NOMO-1 treated with DMSO at 0.1 percent for 48 hours (cell line): ENCODE measurements around the gene DPP9.
"Not testable (repeated sequence)": the region's sequence is repeated elsewhere in the genome, so short reads cannot be mapped to it uniquely, and the experiment has no call there.

Experiments used
- DNase-seq: peaks from one replicate; lab custom pipeline; 2025; ENCODE audit not compliant: unreplicated experiment; lab: John Stamatoyannopoulos, UW

The DPP9 gene

GRCh38 chr19:4691373-4691772, 32.3 kb downstream of the DPP9 start:
- DNase-seq, result no peak

- DNase-seq, result no peak
These were observed 33.3 kb downstream of the DPP9 start for GRCh38 chr19:4690361-4690760.

- no peak for DNase-seq
These were observed 34.2 kb downstream of the DPP9 start for GRCh38 chr19:4689403-4689802.

GRCh38 chr19:4688587-4688986, 35.1 kb downstream of the DPP9 start:
- no peak for DNase-seq

- DNase-seq, result no peak
These were observed 36.2 kb downstream of the DPP9 start for GRCh38 chr19:4687396-4687795.

- DNase-seq, result no peak
These were observed 36.9 kb downstream of the DPP9 start for GRCh38 chr19:4686700-4687099.

- DNase-seq, result no peak
These were observed 39.1 kb downstream of the DPP9 start for GRCh38 chr19:4684312-4685095.

GRCh38 chr19:4682417-4683200, 41.0 kb downstream of the DPP9 start:
- DNase-seq, result no peak

- not testable (repeated sequence) for DNase-seq
These were observed 43.6 kb downstream of the DPP9 start for GRCh38 chr19:4680021-4680420.

- no peak for DNase-seq
These were observed 44.5 kb downstream of the DPP9 start for GRCh38 chr19:4678881-4679790.

GRCh38 chr19:4676955-4677731, 46.5 kb downstream of the DPP9 start:
- no peak for DNase-seq

GRCh38 chr19:4675346-4675745, 48.3 kb downstream of the DPP9 start:
- no peak for DNase-seq

- no peak for DNase-seq
These were observed 49.9 kb downstream of the DPP9 start for GRCh38 chr19:4673726-4674125.

- DNase-seq, result no peak
These were observed 50.4 kb downstream of the DPP9 start for GRCh38 chr19:4673216-4673615.

- DNase-seq, result no peak
These were observed 52.3 kb downstream of the DPP9 start for GRCh38 chr19:4671185-4671851.

- DNase-seq, result peak; percentile 88
These were observed 53.7 kb downstream of the DPP9 start, which contains the start of gene MYDGF for GRCh38 chr19:4669723-4670480. MYDGF (minus strand) TSS chr19:4670342; CDS start chr19:4670334, 8 bp downstream.

GRCh38 chr19:4664642-4665041, 59.0 kb downstream of the DPP9 start:
- DNase-seq, result no peak

GRCh38 chr19:4662812-4663211, 60.8 kb downstream of the DPP9 start:
- no peak for DNase-seq

GRCh38 chr19:4662020-4662695, 61.5 kb downstream of the DPP9 start:
- no peak for DNase-seq
